ENCODE data around the gene SESN2.

Gene SESN2

DNA sequence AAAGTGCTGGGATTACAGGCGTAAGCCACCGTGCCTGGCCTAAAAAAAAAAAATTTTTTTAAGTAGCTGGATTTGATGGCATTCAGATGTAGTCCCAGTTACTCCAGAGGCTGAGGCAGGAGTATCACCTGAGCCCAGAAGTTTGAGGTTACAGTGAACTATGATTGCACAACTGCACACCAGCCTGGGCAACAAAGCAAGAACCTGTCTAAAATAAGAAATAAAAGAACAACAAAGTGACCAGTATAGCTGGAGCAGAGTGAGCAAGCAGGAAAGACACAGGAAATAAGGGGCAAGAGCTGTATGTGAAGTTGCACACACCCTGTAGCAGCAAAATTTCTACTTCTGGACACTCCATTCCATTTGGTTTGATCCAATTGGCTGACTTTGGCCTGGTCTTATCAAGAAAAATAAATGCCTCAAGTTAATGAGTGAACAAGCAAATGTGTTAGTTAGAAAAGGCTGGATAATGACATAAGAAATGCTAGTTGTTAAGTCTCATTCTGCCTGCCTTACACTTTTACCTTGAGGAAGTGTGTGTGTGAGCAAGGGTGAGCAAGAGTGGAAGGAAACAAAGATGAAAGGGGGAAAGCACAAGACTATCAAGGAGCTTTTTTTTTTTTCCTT lies 15.5 kb upstream of the SESN2 start:
- CTCF ChIA-PET = interaction anchor here (1.2 to 1.3 kb wide), 2 partner anchors 125 to 152 kb away, joined by 3 to 4 read pairs; no protein-coding TSS in a partner anchor
- Mint-ChIP-seq H3K4me3 (peak overlapping the region; percentile 1), H3K27me3 (no peaks in the 10 kb centered on the region), H3K4me1 (peaks cover 46% of the 10 kb centered on the region), H3K27ac (peak overlapping the region; percentile 87), H3K9me3 (no peaks in the 10 kb centered on the region), H3K36me3 (peaks cover 6% of the 10 kb centered on the region)
- no peak for DNase-seq

DNA sequence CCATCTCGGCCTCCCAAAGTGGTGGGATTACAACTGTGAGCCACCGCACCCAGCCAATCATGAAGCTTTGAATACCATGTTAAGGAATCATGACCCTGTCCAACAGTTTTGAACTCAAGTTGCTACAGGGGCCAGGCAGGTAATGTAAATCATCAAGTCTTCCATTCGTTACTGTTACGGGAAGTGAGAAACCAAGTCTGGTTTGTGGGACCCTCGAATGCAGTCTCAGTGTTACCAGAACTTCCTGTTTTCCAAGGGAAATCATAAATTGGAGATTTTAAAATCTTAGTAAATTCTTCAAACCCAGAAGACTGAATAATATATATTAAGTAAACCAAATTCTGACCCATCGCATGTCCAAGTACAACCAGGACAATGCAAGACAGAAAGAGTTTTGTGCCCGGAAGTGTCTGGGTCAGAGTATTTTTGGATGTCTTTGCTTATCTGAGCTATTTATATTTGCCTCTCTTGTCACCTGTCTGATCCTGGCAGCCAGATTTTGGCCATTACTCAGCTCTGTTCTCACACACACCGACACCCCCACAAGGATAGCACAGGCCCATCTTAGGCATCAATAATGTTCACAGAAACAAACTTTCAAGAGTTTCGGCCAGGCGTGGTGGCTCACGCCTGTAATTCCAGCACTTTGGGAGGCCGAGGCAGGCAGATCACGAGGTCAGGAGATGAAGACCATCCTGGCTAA lies 14.6 kb upstream of the SESN2 start:
- peaks cover 55% of the 10 kb centered on the region for H3K4me1 Mint-ChIP-seq
- CTCF ChIA-PET = interaction anchor here (1.2 to 1.3 kb wide), 2 partner anchors 124 to 153 kb away, joined by 3 to 4 read pairs; no protein-coding TSS in a partner anchor

DNA sequence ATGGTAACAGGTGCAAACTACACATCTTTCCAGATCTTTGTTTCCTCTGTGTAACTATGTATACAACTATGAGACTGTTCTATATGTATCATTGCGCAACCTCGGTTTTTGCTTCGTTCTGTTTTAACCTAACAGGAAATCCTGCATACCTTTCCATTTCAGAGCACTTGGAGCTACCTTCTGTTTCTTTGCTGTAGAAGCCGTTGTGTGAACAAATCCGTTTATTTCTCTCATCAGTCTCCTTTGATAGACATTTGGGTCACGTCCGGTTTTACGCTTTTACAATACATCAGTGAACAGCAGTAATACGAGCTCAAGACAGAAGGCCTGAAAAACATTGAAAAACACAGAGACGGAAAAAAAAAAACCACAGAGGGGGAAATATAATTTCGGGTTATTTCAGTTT lies 12.9 kb upstream of the SESN2 start:
- Mint-ChIP-seq H3K9me3 (no peaks in the 10 kb centered on the region), H3K4me3 (peak overlapping the region; percentile 91), H3K36me3 (peaks cover 3% of the 10 kb centered on the region), H3K27ac (peak overlapping the region; percentile 98), H3K4me1 (peaks cover 62% of the 10 kb centered on the region), H3K27me3 (no peaks in the 10 kb centered on the region)
- CTCF ChIA-PET = interaction anchor here (0.8 to 1.3 kb wide), 2 partner anchors 10 to 85 kb away, joined by 3 read pairs; no protein-coding TSS in a partner anchor
- DNase-seq = peak; percentile 63

More for the DNA sequence above, 14.6 kb upstream of the SESN2 start:
- H3K36me3 Mint-ChIP-seq = peaks cover 4% of the 10 kb centered on the region
- peak overlapping the region; percentile 87 for H3K27ac Mint-ChIP-seq
- H3K9me3 Mint-ChIP-seq = no peaks in the 10 kb centered on the region
- peak overlapping the region; percentile 42 for H3K4me3 Mint-ChIP-seq
- no peak for DNase-seq
- no peaks in the 10 kb centered on the region for H3K27me3 Mint-ChIP-seq

DNA sequence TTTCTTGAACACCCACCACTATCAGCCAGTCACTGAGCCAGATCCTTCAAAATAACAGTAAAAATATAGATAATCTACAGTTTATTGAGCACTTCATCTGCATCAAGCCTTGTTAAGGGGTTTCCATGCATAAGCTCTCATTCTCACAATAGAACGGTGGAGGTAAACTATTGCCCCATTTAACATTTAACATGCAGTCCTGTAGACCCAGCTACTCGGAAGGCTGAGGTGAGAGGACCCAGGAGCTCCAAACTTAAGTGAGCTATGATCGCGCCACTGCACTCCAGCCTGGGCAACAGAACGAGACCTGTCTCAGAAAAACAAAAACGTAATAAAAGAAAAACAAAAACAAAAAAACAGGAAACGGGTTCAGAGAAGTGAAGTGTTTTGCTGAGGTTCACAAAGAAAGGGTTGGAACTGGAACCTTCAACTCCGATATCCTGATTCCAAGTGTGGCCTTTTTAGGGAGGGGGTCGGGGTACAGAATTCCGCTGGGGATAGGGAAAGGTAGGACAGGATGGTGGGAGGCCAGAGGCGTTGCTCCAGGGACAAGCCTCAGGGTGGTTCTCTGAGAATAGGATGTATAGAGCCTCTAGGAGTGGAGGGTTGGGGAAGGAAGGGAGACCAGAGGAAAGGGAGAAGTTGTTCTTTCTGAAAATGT lies 11.6 kb upstream of the SESN2 start:
- Mint-ChIP-seq H3K27me3 (no peaks in the 10 kb centered on the region), H3K9me3 (no peaks in the 10 kb centered on the region), H3K4me1 (peaks cover 60% of the 10 kb centered on the region), H3K27ac (peak overlapping the region; percentile 98), H3K4me3 (peak overlapping the region; percentile 91), H3K36me3 (peaks cover 3% of the 10 kb centered on the region)
- peak; percentile 39 for DNase-seq
- CTCF ChIA-PET = interaction anchor here (0.7 to 2.8 kb wide), 26 partner anchors 10 to 630 kb away, joined by 3 to 31 read pairs (median 5); partner anchors contain the start of genes MED18 and SESN2

DNA sequence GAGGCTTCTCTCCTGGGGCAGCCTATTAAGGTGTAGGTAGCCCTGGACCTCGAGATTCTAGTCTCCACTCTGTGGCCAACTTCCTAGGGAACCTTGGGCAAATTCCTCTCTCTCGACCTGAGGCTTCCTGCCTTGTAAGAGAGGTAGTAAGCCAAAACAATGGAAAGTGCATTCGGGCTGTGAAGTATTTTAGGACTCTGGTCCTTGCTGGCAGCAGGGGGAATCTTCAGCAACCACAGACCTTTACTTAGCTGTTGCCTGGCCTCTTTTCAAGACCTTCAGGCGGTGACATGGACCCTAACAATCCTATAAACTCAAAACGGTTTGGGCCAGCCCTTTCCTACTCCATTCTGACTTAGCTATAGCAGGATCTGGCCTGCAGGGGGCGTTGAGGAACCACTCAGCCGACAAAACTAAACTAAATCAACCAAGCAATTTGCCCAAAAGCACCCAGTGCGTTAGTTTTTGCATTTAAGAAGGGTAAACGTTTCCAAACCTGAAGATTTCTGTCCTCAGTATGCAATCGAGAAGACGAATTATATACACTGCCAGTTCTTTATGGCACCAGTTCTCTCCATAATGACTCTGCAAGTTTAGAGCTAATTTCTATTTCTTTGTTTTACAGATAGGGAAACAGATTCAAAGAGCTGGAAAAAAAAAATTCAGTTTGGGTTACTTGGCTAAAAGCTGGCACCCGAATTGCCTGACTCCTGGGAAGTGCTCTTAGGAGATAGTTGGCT lies 10.9 kb upstream of the SESN2 start:
- no peaks in the 10 kb centered on the region for H3K27me3 Mint-ChIP-seq
- no peaks in the 10 kb centered on the region for H3K9me3 Mint-ChIP-seq
- CTCF ChIA-PET = interaction anchor here (0.6 to 2.8 kb wide), 37 partner anchors 9 to 629 kb away, joined by 3 to 31 read pairs (median 4); partner anchors contain the start of genes ATP5IF1, MED18 and SESN2
- peaks cover 3% of the 10 kb centered on the region for H3K36me3 Mint-ChIP-seq
- peak overlapping the region; percentile 91 for H3K4me3 Mint-ChIP-seq
- H3K4me1 Mint-ChIP-seq = peaks cover 53% of the 10 kb centered on the region
- H3K27ac Mint-ChIP-seq = peak overlapping the region; percentile 98
- peak; percentile 90 for DNase-seq

DNA sequence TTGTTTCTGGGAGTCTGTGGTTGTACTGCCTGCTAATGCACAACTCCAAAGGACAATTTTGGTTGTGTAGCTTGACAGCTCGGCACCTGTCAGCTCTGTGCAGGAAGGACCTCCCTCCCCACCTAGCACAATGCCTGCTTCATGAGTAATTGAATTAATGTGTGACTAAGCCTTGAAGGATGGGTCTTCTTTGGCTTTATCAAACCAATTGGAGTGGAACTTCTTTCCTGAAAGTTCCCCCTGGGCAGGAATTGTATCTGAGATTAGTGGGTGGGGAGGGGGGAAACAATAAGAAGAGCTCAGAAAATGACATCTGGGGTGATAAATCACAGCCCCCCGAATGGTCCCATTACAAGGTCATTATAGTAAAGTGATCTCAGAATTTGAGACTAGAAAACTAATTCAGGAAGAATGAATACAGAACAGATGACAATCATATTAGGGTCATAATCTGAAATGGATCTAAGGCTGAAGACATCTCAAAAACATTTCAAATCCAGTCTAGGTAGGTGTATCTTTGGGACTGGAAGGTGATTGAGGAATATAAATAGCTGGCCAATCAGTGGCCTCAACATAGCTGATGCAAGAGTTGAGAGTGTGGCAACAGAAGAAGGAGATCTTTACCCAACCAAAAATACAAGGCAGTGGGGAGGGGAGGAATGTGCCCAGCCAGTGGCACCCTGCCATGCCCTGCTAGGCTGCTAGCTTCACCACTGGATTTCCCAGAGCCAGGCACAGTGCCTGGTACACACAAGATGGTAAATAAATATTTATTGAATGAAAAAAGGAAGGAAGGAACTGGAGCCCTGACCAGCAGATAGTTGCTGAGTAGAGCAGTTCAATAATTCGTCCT lies 10.1 kb upstream of the SESN2 start:
- peak; percentile 39 for DNase-seq
- Mint-ChIP-seq H3K27ac (peak overlapping the region; percentile 98), H3K9me3 (no peaks in the 10 kb centered on the region), H3K36me3 (peaks cover 3% of the 10 kb centered on the region), H3K4me3 (peak overlapping the region; percentile 30), H3K27me3 (no peaks in the 10 kb centered on the region), H3K4me1 (peaks cover 45% of the 10 kb centered on the region)
- CTCF ChIA-PET = interaction anchor here (0.6 to 2.8 kb wide), 33 partner anchors 8 to 628 kb away, joined by 3 to 31 read pairs (median 4); partner anchors contain the start of genes ATP5IF1, MED18 and SESN2

DNA sequence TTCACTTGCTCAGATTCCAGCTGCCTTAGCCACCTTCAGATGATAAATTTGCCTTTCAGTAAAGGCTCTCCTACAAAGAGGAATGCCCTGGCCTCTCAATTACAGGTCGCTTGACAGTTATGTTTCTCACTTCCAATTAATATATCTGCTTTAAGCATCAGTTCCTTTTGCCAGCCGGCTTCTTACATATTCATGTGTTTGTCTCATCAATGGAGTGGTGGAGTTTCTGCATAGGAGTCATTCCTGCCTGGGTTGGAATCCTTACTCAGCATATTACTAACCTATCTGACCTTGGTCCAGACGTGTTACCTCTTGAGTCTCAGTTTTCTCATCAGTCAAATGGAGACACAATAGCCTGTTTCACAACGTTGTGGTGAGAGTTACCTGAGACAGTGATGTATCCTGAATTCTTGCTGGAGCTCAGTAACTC lies 9.4 kb upstream of the SESN2 start:
- DNase-seq = no peak
- peaks cover 39% of the 10 kb centered on the region for H3K4me1 Mint-ChIP-seq
- H3K27me3 Mint-ChIP-seq = no peaks in the 10 kb centered on the region
- CTCF ChIA-PET = interaction anchor here (2.0 to 2.8 kb wide), 5 partner anchors 8 to 157 kb away, joined by 9 to 31 read pairs (median 15); partner anchors contain the start of gene MED18
- peaks cover 1% of the 10 kb centered on the region for H3K36me3 Mint-ChIP-seq
- no peak overlapping the region for H3K27ac Mint-ChIP-seq
- H3K9me3 Mint-ChIP-seq = no peaks in the 10 kb centered on the region
- H3K4me3 Mint-ChIP-seq = no peak overlapping the region

DNA sequence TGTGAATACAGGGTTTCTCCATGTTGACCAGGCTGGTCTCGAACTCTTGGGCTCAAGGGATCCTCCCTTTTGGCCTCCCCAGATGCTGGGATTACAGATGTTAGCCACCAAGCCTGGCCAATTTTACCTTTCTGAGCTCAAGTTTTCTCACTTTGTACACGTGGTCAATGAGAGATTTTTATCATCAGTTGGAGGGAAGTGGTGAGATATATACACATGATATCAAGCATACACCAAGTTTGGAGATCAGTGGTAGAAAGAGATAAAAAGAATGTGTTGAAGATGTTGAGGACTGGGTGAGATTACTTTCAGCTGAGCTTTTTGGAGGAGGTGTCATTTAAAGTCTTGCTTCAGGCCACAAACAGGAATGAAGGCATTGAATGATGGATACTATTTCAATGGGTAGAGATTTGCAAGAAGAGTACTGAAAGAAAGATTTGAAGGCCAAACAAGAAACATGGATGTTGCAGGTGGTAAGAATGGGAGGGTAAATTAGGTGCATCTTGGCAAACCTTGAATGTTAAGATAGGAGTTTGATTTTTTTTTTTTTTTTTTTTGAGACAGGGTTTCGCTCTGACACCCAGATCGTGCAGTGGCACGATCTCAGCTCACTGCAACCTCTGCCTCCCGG lies 3.0 kb upstream of the SESN2 start:
- Mint-ChIP-seq H3K36me3 (peaks cover 4% of the 10 kb centered on the region), H3K9me3 (no peaks in the 10 kb centered on the region), H3K27ac (peak overlapping the region; percentile 93), H3K27me3 (no peaks in the 10 kb centered on the region), H3K4me3 (peak overlapping the region; percentile 39), H3K4me1 (peaks cover 44% of the 10 kb centered on the region)
- CTCF ChIA-PET = interaction anchor here (1.2 to 2.8 kb wide), 2 partner anchors 8 to 103 kb away, joined by 3 to 20 read pairs; no protein-coding TSS in a partner anchor
- DNase-seq = peak; percentile 41

DNA sequence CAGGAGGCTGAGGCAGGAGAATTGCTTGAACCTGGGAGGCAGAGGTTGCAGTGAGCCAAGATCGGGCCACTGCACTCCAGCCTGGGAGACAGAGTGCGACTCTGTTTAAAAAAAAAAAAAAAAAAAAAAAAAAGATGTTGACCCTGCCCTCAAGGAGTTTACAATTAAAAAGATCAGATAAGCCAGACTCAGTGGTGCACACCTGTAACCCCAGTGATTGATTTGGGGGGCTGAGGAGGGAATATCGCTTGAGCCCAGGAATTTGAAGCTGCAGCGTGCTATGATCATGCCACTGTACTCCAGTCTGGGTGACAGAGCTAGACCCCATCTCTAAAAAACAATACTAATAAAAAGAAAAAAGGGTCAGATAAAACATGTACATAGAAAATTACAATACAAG lies 1.6 kb upstream of the SESN2 start:
- DNase-seq = no peak
- Mint-ChIP-seq H3K4me1 (peaks cover 52% of the 10 kb centered on the region), H3K27me3 (no peaks in the 10 kb centered on the region), H3K9me3 (no peaks in the 10 kb centered on the region), H3K4me3 (peak overlapping the region; percentile 48), H3K36me3 (peaks cover 4% of the 10 kb centered on the region), H3K27ac (peak overlapping the region; percentile 42)
- CTCF ChIA-PET = interaction anchor here (0.6 to 2.8 kb wide), 2 partner anchors 9 to 45 kb away, joined by 3 to 20 read pairs; no protein-coding TSS in a partner anchor

DNA sequence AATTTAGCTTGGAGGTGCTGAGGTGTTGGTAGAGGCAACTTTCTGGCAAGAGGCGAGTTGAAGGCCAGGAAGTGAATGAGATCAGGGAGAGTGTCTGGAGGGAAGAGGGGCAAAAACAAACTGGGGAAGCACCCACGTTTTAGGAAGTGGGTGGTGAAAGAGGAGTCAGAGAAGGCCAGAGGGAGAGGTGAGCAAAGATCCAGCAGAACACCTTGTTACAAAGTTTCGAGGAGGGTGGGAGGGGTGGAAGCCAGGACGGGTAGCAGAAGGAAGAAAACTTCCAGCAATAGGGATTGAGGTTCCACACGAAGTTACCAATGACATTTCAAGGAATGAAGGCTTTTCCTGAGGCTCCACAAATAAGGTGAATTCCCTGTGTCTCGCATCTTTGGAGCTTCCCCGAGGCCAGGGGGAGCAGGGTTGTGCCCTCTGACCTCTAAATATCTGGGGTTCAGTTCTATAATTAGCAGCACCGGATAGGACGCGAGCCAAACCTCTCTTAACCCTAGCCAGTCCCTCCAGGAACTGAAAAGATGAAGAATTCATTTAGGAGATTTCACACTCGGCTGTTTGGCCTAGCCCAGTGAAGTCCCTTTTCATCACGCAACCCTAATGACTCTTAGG lies 578 bp upstream of the SESN2 start:
- H3K4me1 Mint-ChIP-seq = peaks cover 56% of the 10 kb centered on the region
- peak overlapping the region; percentile 74 for H3K4me3 Mint-ChIP-seq
- no peaks in the 10 kb centered on the region for H3K27me3 Mint-ChIP-seq
- CTCF ChIA-PET = interaction anchor here (0.6 to 2.8 kb wide), 4 partner anchors 10 to 168 kb away, joined by 4 to 20 read pairs (median 4); no protein-coding TSS in a partner anchor
- peaks cover 4% of the 10 kb centered on the region for H3K36me3 Mint-ChIP-seq
- peak overlapping the region; percentile 83 for H3K27ac Mint-ChIP-seq
- DNase-seq = no peak
- no peaks in the 10 kb centered on the region for H3K9me3 Mint-ChIP-seq

DNA sequence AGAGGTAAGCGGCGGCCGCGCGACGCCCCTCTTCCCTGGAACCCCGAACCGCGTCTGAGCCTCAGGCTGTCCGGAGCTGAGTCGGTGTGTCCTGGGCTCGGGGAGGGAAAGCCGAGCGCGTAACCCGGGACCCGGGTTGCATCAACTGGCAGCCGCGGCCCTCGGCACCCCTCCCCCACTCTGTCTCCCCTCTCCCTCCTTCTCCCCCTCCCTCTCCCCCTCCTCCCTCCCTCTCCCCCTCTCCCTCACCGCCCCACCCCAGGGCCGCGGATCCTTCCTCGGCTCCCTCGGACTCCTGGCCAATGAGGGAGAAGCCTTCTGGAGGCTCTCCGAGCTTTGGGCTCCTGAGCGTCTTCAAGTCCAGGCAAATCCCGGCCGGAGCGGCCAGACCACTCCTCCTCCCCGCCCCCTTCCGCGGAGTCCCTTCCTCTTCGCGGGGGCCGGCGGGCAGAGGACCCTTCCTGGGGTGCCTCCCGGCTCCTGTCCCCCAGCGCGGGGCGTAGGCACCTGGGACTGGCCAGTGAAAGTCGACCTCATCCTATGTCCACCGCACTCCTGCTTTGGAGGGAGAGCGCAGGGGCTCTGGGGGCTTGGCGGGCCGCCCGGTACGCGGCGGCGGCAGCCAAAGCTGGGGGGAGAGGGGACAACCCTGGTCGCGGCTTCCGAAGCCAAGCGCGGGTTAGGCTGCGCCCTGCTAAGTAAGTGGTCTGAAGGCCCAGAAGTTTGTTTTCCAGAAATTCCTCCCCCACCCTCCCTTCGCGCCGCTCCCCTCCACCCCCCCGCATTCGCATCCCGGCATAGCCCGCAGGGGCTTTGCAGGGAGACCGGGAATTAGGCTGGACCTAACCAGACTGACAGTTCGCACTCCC lies 850 bp downstream of the SESN2 start:
- peak; percentile 63 for DNase-seq
- H3K36me3 Mint-ChIP-seq = peaks cover 4% of the 10 kb centered on the region
- no peaks in the 10 kb centered on the region for H3K9me3 Mint-ChIP-seq
- H3K27me3 Mint-ChIP-seq = no peaks in the 10 kb centered on the region
- peak overlapping the region; percentile 74 for H3K4me3 Mint-ChIP-seq
- H3K4me1 Mint-ChIP-seq = peaks cover 55% of the 10 kb centered on the region
- CTCF ChIA-PET = interaction anchor here (0.8 to 1.5 kb wide), 4 partner anchors 11 to 100 kb away, joined by 3 to 9 read pairs (median 4); no protein-coding TSS in a partner anchor
- peak overlapping the region; percentile 51 for H3K27ac Mint-ChIP-seq

All from activated naive CD4-positive, alpha-beta T cell treated with anti-CD3 and anti-CD28 coated beads, Interleukin-2, amount 10 ng/mL, durations not matched to agents 7 days and 5 days (primary cell).